GM12878 (cell line): ENCODE measurements around the gene ALDH3B2. TPM values are rescaled to one million over a fixed set of nuclear protein-coding genes. Genes with fewer than 3 reads are reported as not detected.

Source experiments
- BRCA1 ChIP-seq: IDR thresholded peaks from 2 replicates; pipeline ENCODE4 v1.6.1; 2011; ENCODE audit warnings: low read depth, low read length, improper control_type of control experiment
- CBX5 ChIP-seq: sonication (generic); IDR thresholded peaks from 2 replicates; pipeline ENCODE4 v1.6.1; 2016; ENCODE audit warnings: low read depth, moderate library complexity, mild to moderate bottlenecking, inconsistent platforms
- CHD1 ChIP-seq: IDR thresholded peaks from 2 replicates; pipeline ENCODE4 v1.6.1; 2012; ENCODE audit warnings: low read depth, low read length, improper control_type of control experiment
- EGR1 ChIP-seq, 2 experiments: IDR thresholded peaks; 1 replicate in 1 of 2; 2 replicates in 1 of 2; pipeline ENCODE4 v1.6.1; 2011 to 2012; ENCODE audit warnings: low read depth in 2 of 2, low read length in 2 of 2, borderline replicate concordance in 1 of 2, mild to moderate bottlenecking in 1 of 2, moderate library complexity in 1 of 2
- ETV6 ChIP-seq, 2 experiments: fragments of 450-650 bp in 1 of 2; IDR thresholded peaks in 1 of 2; conservative IDR thresholded peaks in 1 of 2; 2 replicates each; pipeline ENCODE4 v1.6.1; 2014; ENCODE audit warnings: antibody characterized with exemption in 1 of 2, borderline replicate concordance in 1 of 2, low read depth in 1 of 2, mild to moderate bottlenecking in 1 of 2, moderate library complexity in 1 of 2
- IKZF1 ChIP-seq: fragments of 450-650 bp; conservative IDR thresholded peaks from 2 replicates; pipeline ENCODE4 v1.6.1; 2017; ENCODE audit warnings: antibody characterized with exemption, mild to moderate bottlenecking
- IKZF2 ChIP-seq, 2 experiments: fragments of 450-650 bp; IDR thresholded peaks; 2 replicates each; pipeline ENCODE4 v1.6.1; 2017; ENCODE audit warnings: mild to moderate bottlenecking in 2 of 2, moderate library complexity in 2 of 2
- IRF4 ChIP-seq: IDR thresholded peaks from 2 replicates; pipeline ENCODE4 v1.6.1; 2011; ENCODE audit warnings: low read depth, low read length
- KLF5 ChIP-seq: fragments of 450-650 bp; IDR thresholded peaks from 2 replicates; pipeline ENCODE4 v1.6.1; 2014; ENCODE audit warnings: mild to moderate bottlenecking; ENCODE audit not compliant: partially characterized antibody
- LARP7 ChIP-seq: fragments of 450-650 bp; IDR thresholded peaks from 2 replicates; pipeline ENCODE4 v1.6.1; 2017; ENCODE audit warnings: mild to moderate bottlenecking
- MTA2 ChIP-seq: fragments of 450-650 bp; IDR thresholded peaks from 2 replicates; pipeline ENCODE4 v1.6.1; 2016; ENCODE audit warnings: low read depth, mild to moderate bottlenecking, moderate library complexity
- MYC ChIP-seq: IDR thresholded peaks from 2 replicates; pipeline ENCODE4 v1.6.1; 2011; ENCODE audit warnings: mild to moderate bottlenecking, low read length, moderate library complexity, inconsistent platforms; ENCODE audit not compliant: insufficient read depth, insufficient replicate concordance, insufficient read length, severe bottlenecking
- NBN ChIP-seq: fragments of 450-650 bp; IDR thresholded peaks from 2 replicates; pipeline ENCODE4 v1.6.1; 2016
- NFIC ChIP-seq: IDR thresholded peaks from 2 replicates; pipeline ENCODE4 v1.6.1; 2012; ENCODE audit warnings: low read depth, mild to moderate bottlenecking, inconsistent platforms, low read length, moderate library complexity
- PAX5 ChIP-seq: IDR thresholded peaks from 2 replicates; pipeline ENCODE4 v1.6.1; 2011; ENCODE audit warnings: low read depth, low read length, borderline replicate concordance
- POU2F2 ChIP-seq: IDR thresholded peaks from 3 replicates; pipeline ENCODE4 v1.6.1; 2011; ENCODE audit warnings: low read depth, mild to moderate bottlenecking, low read length, borderline replicate concordance
- RUNX3 ChIP-seq: IDR thresholded peaks from 2 replicates; pipeline ENCODE4 v1.6.1; 2012; ENCODE audit warnings: low read length, inconsistent platforms
- SIN3A ChIP-seq: IDR thresholded peaks from 2 replicates; pipeline ENCODE4 v1.6.1; 2012; ENCODE audit warnings: low read depth, low read length, improper control_type of control experiment
- SMARCA5 ChIP-seq: fragments of 450-650 bp; IDR thresholded peaks from 2 replicates; pipeline ENCODE4 v1.6.1; 2017; ENCODE audit warnings: mild to moderate bottlenecking
- SPI1 ChIP-seq: IDR thresholded peaks from 2 replicates; pipeline ENCODE4 v1.6.1; 2011; ENCODE audit warnings: low read depth, mild to moderate bottlenecking, low read length, moderate library complexity, borderline replicate concordance; ENCODE audit not compliant: insufficient read depth
- ZBED1 ChIP-seq: IDR thresholded peaks from 2 replicates; pipeline ENCODE4 v1.6.1; 2016; ENCODE audit warnings: borderline replicate concordance
- polyA plus RNA-seq, 11 experiments: library from polyadenylated mRNA; depleted of rRNA in 4 of 11; unstranded in 6 of 11; stranded (reverse) in 5 of 11; fragments of >200 nt; fragmentation: Nextera tagmentation in 4 of 11; fragmentation: Illumina TruSeq in 1 of 11; extraction: Ambion mirVana in 4 of 11; extraction: Trizol in 1 of 11; gene quantifications; 1 replicate in 1 of 11; 2 replicates in 10 of 11; pipeline versions ENCODE4 v1.2.1 to v1.2.3, GENCODE V29; 2011 to 2016; ENCODE audit warnings: inconsistent platforms in 2 of 11, missing spikeins in 2 of 11, low read depth in 1 of 11
- total RNA-seq, 4 experiments: library from RNA; depleted of rRNA in 3 of 4; stranded (reverse); fragments of >200 nt in 3 of 4; fragmentation: Illumina TruSeq in 1 of 4; extraction: Trizol in 1 of 4; gene quantifications; 2 replicates each; pipeline versions ENCODE4 v1.2.1 to v1.2.3, GENCODE V29; 2013 to 2021
- TF ChIP-seq, protein P1 (sequence below): fragments of 450-650 bp; IDR thresholded peaks from 2 replicates; pipeline ENCODE4 v1.6.1; 2017; ENCODE audit warnings: mild to moderate bottlenecking, low read depth, inconsistent platforms; ENCODE audit not compliant: poor library complexity, severe bottlenecking
- TF ChIP-seq, protein P2 (sequence below): fragments of 450-650 bp; IDR thresholded peaks from 2 replicates; pipeline ENCODE4 v1.6.1; 2017; ENCODE audit warnings: mild to moderate bottlenecking
- TF ChIP-seq, protein P3 (sequence below): fragments of 450-650 bp; conservative IDR thresholded peaks from 2 replicates; pipeline ENCODE4 v1.6.1; 2017; ENCODE audit warnings: mild to moderate bottlenecking, moderate library complexity

The ALDH3B2 gene
- total and polyA plus RNA-seq, 10 of the 15 experiments (the other 5 are each of a cell fraction or from before 2014, with no cell fraction given) = 0.09 to 0.17 TPM; not detected in 8

DNA sequence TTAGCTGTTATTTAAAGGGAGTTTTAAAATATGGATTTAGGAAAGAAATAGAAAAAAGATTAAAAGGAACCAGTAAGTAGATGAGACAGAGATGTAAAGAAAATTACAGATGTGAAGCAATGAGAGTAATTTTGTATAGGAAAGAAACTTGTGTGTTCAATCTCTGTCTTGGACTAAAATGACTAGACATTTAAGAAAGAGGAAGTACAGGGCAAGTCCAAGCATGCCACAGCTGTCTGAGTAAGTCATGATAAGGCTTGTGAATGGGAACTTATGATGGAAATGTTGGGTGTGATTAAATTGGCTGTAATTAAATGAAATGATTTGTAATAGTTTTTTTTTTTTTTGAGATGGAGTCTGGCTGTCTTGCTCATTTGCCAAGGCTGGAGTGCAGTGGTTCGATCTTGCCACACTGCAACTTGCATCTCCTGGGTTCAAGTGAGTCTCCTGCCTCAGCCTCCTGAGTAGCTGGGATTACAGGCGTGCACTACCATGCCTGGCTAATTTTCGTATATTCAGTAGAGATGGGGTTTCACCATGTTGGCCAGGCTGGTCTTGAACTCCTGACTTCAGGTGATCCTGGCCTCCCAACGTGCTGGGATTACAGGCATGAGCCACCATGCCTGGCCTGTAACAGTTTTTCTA lies 18.0 kb downstream of the ALDH3B2 start (continued):
- TF ChIP-seq, protein P1, sequence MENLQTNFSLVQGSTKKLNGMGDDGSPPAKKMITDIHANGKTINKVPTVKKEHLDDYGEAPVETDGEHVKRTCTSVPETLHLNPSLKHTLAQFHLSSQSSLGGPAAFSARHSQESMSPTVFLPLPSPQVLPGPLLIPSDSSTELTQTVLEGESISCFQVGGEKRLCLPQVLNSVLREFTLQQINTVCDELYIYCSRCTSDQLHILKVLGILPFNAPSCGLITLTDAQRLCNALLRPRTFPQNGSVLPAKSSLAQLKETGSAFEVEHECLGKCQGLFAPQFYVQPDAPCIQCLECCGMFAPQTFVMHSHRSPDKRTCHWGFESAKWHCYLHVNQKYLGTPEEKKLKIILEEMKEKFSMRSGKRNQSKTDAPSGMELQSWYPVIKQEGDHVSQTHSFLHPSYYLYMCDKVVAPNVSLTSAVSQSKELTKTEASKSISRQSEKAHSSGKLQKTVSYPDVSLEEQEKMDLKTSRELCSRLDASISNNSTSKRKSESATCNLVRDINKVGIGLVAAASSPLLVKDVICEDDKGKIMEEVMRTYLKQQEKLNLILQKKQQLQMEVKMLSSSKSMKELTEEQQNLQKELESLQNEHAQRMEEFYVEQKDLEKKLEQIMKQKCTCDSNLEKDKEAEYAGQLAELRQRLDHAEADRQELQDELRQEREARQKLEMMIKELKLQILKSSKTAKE = peak; percentile 87
- no peak for TF ChIP-seq IKZF1
- TF ChIP-seq, protein P2, sequence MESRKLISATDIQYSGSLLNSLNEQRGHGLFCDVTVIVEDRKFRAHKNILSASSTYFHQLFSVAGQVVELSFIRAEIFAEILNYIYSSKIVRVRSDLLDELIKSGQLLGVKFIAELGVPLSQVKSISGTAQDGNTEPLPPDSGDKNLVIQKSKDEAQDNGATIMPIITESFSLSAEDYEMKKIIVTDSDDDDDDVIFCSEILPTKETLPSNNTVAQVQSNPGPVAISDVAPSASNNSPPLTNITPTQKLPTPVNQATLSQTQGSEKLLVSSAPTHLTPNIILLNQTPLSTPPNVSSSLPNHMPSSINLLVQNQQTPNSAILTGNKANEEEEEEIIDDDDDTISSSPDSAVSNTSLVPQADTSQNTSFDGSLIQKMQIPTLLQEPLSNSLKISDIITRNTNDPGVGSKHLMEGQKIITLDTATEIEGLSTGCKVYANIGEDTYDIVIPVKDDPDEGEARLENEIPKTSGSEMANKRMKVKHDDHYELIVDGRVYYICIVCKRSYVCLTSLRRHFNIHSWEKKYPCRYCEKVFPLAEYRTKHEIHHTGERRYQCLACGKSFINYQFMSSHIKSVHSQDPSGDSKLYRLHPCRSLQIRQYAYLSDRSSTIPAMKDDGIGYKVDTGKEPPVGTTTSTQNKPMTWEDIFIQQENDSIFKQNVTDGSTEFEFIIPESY = no peak
- TF ChIP-seq POU2F2 = no peak
- no peak; a peak in 1 of 3 replicates for TF ChIP-seq EGR1 (IDR thresholded peaks at IDR 0.05; ENCODE audit: borderline replicate concordance in 1 of 2, low read depth in 2 of 2, low read length in 2 of 2)
- TF ChIP-seq ZBED1 = no peak
- peak; percentile 95 for TF ChIP-seq CBX5
- TF ChIP-seq SMARCA5 = no peak
- peak; percentile 51; the same call in 1 of the 2 replicates for TF ChIP-seq MTA2
- no peak for TF ChIP-seq MYC
- TF ChIP-seq ETV6 (conservative IDR thresholded peaks at IDR 0.05 in 1 of 2, IDR thresholded peaks at IDR 0.05 in 1 of 2; ENCODE audit: borderline replicate concordance in 1 of 2, low read depth in 1 of 2) = peak in 1 of 2 experiments; percentile 89; a peak in 2 of 4 replicates
- TF ChIP-seq SPI1 = peak; percentile 72; the same call in 1 of the 2 replicates
- TF ChIP-seq BRCA1 = no peak
- peak; percentile 38; the same call in 1 of the 2 replicates for TF ChIP-seq IRF4
- TF ChIP-seq, protein P3, sequence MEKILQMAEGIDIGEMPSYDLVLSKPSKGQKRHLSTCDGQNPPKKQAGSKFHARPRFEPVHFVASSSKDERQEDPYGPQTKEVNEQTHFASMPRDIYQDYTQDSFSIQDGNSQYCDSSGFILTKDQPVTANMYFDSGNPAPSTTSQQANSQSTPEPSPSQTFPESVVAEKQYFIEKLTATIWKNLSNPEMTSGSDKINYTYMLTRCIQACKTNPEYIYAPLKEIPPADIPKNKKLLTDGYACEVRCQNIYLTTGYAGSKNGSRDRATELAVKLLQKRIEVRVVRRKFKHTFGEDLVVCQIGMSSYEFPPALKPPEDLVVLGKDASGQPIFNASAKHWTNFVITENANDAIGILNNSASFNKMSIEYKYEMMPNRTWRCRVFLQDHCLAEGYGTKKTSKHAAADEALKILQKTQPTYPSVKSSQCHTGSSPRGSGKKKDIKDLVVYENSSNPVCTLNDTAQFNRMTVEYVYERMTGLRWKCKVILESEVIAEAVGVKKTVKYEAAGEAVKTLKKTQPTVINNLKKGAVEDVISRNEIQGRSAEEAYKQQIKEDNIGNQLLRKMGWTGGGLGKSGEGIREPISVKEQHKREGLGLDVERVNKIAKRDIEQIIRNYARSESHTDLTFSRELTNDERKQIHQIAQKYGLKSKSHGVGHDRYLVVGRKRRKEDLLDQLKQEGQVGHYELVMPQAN = no peak
- peak; percentile 58 to 63; a peak in 3 of 4 replicates for TF ChIP-seq IKZF2 (IDR thresholded peaks at IDR 0.05)
- TF ChIP-seq PAX5 = no peak
- 0 out of 2 replicates have a peak, but pooled peaks have one; percentile 71 for TF ChIP-seq CHD1
- no peak for TF ChIP-seq SIN3A
- TF ChIP-seq NFIC = peak; percentile 61; the same call in 1 of the 2 replicates
- TF ChIP-seq KLF5 = no peak
- TF ChIP-seq LARP7 = no peak
- peak; percentile 42; the same call in 1 of the 2 replicates for TF ChIP-seq RUNX3
- TF ChIP-seq NBN = 0 out of 2 replicates have a peak, but pooled peaks have one; percentile 20
- TF ChIP-seq, all 136 proteins: peak for 23
